ENCODE results near the gene BTBD7. TPM values are rescaled to one million over a fixed set of nuclear protein-coding genes. Genes with fewer than 3 reads are reported as not detected.

The BTBD7 gene
- total and polyA plus RNA-seq, 2 experiments from 2014 or later, result 24.4 to 32.8 TPM

DNA sequence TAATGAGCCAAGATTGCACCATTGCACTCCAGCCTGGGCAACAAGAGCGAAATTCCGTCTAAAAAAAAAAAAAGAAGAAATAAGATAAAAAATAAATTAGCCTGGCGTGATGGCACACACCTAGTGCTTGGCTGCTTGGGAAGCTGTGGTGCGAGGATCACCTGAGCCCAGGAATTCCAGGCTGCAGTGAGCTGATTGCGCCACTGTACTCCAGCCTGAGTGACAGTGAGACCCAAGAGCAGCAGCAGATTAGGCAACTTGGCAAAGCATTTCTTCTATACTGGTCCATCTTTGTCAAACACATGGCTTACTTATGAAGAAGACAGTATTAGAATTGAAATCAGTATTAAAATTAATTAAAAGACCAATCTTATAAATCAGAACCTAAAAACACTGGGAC, 132.3 kb downstream of the BTBD7 start:
- no peaks in the 10 kb centered on the region for H3K27me3 ChIP-seq (ENCODE audit: insufficient read depth)
- no peaks in the 10 kb centered on the region for H3K36me3 ChIP-seq (ENCODE audit: insufficient read depth)
- ATAC-seq (peak; percentile 72), DNase-seq (ENCODE audit: low spot score) (peak; percentile 33)
- H3K27me3 Mint-ChIP-seq (ENCODE audit: insufficient read depth, low read depth, poor library complexity), result no peaks in the 10 kb centered on the region
- H3K4me3 ChIP-seq, result no peak overlapping the region
- H3K4me1 ChIP-seq (ENCODE audit: insufficient read depth), result no peaks in the 10 kb centered on the region
- no peaks in the 10 kb centered on the region for H3K9me2 ChIP-seq (ENCODE audit: insufficient read depth)
- no peak overlapping the region for H2AFZ ChIP-seq
- H3K4me1 Mint-ChIP-seq, result no peaks in the 10 kb centered on the region
- H3K4me3 Mint-ChIP-seq, result no peak overlapping the region
- no peaks in the 10 kb centered on the region for H4K20me1 ChIP-seq (replicated peaks; ENCODE audit: insufficient read depth)
- H3K9me3 Mint-ChIP-seq, result no peaks in the 10 kb centered on the region
- no peaks in the 10 kb centered on the region for H3K36me3 Mint-ChIP-seq (ENCODE audit: low read depth)
- no peaks in the 10 kb centered on the region for H3F3A ChIP-seq (replicated peaks; ENCODE audit: low read depth)
- no peak overlapping the region for H3K27ac Mint-ChIP-seq
- H3K27ac ChIP-seq (ENCODE audit: low read depth), result 0 out of 2 replicates have a peak overlapping the region, but pooled peaks have one; percentile 45
- peaks cover 4% of the 10 kb centered on the region; the same call in 1 of the 2 replicates for H3K79me2 ChIP-seq (replicated peaks; ENCODE audit: insufficient read depth)
- TF ChIP-seq ZNF114 (CRISPR knock-in tag; IDR thresholded peaks at IDR 0.05), result no peak
- no peak overlapping the region for H3K4me2 ChIP-seq

GRCh38 chr14:93199031-93199430, 133.8 kb downstream of the BTBD7 start:
- Histone ChIP-seq H3K27me3 (ENCODE audit: insufficient read depth) (no peaks in the 10 kb centered on the region), H3K4me1 (ENCODE audit: insufficient read depth) (no peaks in the 10 kb centered on the region), H3K9me2 (ENCODE audit: insufficient read depth) (no peaks in the 10 kb centered on the region), H4K20me1 (replicated peaks; ENCODE audit: insufficient read depth) (no peaks in the 10 kb centered on the region), H2AFZ (no peak overlapping the region), H3F3A (replicated peaks; ENCODE audit: low read depth) (no peaks in the 10 kb centered on the region), H3K4me3 (no peak overlapping the region), H3K79me2 (replicated peaks; ENCODE audit: insufficient read depth) (no peaks in the 10 kb centered on the region), H3K4me2 (no peak overlapping the region), H3K36me3 (ENCODE audit: insufficient read depth) (no peaks in the 10 kb centered on the region), H3K27ac (ENCODE audit: low read depth) (no peak overlapping the region)
- no peak for ATAC-seq
- TF ChIP-seq, protein P1, sequence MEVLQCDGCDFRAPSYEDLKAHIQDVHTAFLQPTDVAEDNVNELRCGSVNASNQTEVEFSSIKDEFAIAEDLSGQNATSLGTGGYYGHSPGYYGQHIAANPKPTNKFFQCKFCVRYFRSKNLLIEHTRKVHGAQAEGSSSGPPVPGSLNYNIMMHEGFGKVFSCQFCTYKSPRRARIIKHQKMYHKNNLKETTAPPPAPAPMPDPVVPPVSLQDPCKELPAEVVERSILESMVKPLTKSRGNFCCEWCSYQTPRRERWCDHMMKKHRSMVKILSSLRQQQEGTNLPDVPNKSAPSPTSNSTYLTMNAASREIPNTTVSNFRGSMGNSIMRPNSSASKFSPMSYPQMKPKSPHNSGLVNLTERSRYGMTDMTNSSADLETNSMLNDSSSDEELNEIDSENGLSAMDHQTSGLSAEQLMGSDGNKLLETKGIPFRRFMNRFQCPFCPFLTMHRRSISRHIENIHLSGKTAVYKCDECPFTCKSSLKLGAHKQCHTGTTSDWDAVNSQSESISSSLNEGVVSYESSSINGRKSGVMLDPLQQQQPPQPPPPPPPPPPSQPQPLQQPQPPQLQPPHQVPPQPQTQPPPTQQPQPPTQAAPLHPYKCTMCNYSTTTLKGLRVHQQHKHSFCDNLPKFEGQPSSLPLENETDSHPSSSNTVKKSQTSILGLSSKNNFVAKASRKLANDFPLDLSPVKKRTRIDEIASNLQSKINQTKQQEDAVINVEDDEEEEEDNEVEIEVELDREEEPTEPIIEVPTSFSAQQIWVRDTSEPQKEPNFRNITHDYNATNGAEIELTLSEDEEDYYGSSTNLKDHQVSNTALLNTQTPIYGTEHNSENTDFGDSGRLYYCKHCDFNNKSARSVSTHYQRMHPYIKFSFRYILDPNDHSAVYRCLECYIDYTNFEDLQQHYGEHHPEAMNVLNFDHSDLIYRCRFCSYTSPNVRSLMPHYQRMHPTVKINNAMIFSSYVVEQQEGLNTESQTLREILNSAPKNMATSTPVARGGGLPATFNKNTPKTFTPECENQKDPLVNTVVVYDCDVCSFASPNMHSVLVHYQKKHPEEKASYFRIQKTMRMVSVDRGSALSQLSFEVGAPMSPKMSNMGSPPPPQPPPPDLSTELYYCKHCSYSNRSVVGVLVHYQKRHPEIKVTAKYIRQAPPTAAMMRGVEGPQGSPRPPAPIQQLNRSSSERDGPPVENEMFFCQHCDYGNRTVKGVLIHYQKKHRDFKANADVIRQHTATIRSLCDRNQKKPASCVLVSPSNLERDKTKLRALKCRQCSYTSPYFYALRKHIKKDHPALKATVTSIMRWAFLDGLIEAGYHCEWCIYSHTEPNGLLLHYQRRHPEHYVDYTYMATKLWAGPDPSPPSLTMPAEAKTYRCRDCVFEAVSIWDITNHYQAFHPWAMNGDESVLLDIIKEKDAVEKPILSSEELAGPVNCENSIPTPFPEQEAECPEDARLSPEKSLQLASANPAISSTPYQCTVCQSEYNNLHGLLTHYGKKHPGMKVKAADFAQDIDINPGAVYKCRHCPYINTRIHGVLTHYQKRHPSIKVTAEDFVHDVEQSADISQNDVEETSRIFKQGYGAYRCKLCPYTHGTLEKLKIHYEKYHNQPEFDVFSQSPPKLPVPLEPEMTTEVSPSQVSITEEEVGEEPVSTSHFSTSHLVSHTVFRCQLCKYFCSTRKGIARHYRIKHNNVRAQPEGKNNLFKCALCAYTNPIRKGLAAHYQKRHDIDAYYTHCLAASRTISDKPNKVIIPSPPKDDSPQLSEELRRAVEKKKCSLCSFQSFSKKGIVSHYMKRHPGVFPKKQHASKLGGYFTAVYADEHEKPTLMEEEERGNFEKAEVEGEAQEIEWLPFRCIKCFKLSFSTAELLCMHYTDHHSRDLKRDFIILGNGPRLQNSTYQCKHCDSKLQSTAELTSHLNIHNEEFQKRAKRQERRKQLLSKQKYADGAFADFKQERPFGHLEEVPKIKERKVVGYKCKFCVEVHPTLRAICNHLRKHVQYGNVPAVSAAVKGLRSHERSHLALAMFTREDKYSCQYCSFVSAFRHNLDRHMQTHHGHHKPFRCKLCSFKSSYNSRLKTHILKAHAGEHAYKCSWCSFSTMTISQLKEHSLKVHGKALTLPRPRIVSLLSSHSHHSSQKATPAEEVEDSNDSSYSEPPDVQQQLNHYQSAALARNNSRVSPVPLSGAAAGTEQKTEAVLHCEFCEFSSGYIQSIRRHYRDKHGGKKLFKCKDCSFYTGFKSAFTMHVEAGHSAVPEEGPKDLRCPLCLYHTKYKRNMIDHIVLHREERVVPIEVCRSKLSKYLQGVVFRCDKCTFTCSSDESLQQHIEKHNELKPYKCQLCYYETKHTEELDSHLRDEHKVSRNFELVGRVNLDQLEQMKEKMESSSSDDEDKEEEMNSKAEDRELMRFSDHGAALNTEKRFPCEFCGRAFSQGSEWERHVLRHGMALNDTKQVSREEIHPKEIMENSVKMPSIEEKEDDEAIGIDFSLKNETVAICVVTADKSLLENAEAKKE (CRISPR knock-in tag; IDR thresholded peaks at IDR 0.05), result no peak
- TF ChIP-seq NANOG (IDR thresholded peaks at IDR 0.05; ENCODE audit: borderline replicate concordance) (no peak), ZNF114 (CRISPR knock-in tag; IDR thresholded peaks at IDR 0.05) (no peak), STAT1 (IDR thresholded peaks at IDR 0.05; ENCODE audit: unreplicated experiment) (no peak), JUNB (IDR thresholded peaks at IDR 0.05; ENCODE audit: unreplicated experiment) (no peak), ZNF331 (CRISPR knock-in tag; IDR thresholded peaks at IDR 0.05; ENCODE audit: low read depth) (no peak), EZH2 (IDR thresholded peaks at IDR 0.05; ENCODE audit: low read depth, unreplicated experiment) (no peak)
- no peaks in the 10 kb centered on the region for H3K4me1 Mint-ChIP-seq
- no peaks in the 10 kb centered on the region for H3K27me3 Mint-ChIP-seq (ENCODE audit: insufficient read depth, low read depth, poor library complexity)
- DNase-seq (ENCODE audit: low spot score), result no peak
- H3K4me3 Mint-ChIP-seq, result no peak overlapping the region
- H3K27ac Mint-ChIP-seq, result no peak overlapping the region
- no peaks in the 10 kb centered on the region for H3K9me3 Mint-ChIP-seq
- no peaks in the 10 kb centered on the region for H3K36me3 Mint-ChIP-seq (ENCODE audit: low read depth)

Data from GM23338 (cell line).